K562 (cell line): ENCODE measurements around the gene OPCML. TPM values are rescaled to one million over a fixed set of nuclear protein-coding genes. Genes with fewer than 3 reads are reported as not detected.

Source experiments
- HINFP ChIP-seq: fragments of 450-650 bp; conservative IDR thresholded peaks from 2 replicates; pipeline ENCODE4 v1.6.1; 2016; ENCODE audit warnings: missing genetic modification characterization, low read depth, mild to moderate bottlenecking, control low read depth, missing compliant biosample characterization
- ZBTB7A ChIP-seq: IDR thresholded peaks from 2 replicates; pipeline ENCODE4 v1.6.1; 2011; ENCODE audit warnings: low read depth, mild to moderate bottlenecking, low read length, moderate library complexity, borderline replicate concordance; ENCODE audit not compliant: control insufficient read depth
- ZC3H8 ChIP-seq: fragments of 450-650 bp; IDR thresholded peaks from 2 replicates; pipeline ENCODE4 v1.6.1; 2017
- ZNF253 ChIP-seq: fragments of 250-450 bp; sonication (Bioruptor Pico); conservative IDR thresholded peaks from 2 replicates; pipeline ENCODE4 v1.6.1; 2021; ENCODE audit warnings: mild to moderate bottlenecking
- polyA plus RNA-seq, 8 experiments: library from polyadenylated mRNA; depleted of rRNA in 4 of 8; stranded (reverse) in 5 of 8; unstranded in 3 of 8; fragments of >200 nt; fragmentation: Nextera tagmentation in 2 of 8; fragmentation: Illumina TruSeq in 1 of 8; extraction: Ambion mirVana in 2 of 8; extraction: Trizol in 1 of 8; gene quantifications; 2 replicates each; pipeline versions ENCODE4 v1.2.1 to v1.2.3, GENCODE V29; 2011 to 2014; ENCODE audit warnings: inconsistent platforms in 1 of 8, missing spikeins in 1 of 8
- total RNA-seq, 7 experiments: library from RNA; depleted of rRNA in 6 of 7; stranded (reverse); fragments of >200 nt in 6 of 7; fragmentation: Illumina TruSeq in 2 of 7; extraction: Trizol in 2 of 7; gene quantifications; 2 replicates each; pipeline versions ENCODE4 v1.2.1 to v1.2.3, GENCODE V29; 2011 to 2021; ENCODE audit warnings: low replicate concordance in 1 of 7
- TF ChIP-seq, protein P1 (sequence below): fragments of 450-650 bp; IDR thresholded peaks from 2 replicates; pipeline ENCODE4 v1.6.1; 2016; ENCODE audit warnings: mild to moderate bottlenecking, moderate library complexity
- TF ChIP-seq, protein P2 (sequence below): sonication (generic); formaldehyde crosslinking; IDR thresholded peaks from 2 replicates; pipeline ENCODE4 v1.8.1; 2023; ENCODE audit warnings: mild to moderate bottlenecking, missing genetic modification reagents

Gene OPCML
- total and polyA plus RNA-seq, 9 of the 15 experiments (the other 6 are each of a cell fraction or from before 2014, with no cell fraction given) = not detected

GRCh38 chr11:133504906-133505305, 27.4 kb downstream of the OPCML start (continued):
- TF ChIP-seq, protein P1, sequence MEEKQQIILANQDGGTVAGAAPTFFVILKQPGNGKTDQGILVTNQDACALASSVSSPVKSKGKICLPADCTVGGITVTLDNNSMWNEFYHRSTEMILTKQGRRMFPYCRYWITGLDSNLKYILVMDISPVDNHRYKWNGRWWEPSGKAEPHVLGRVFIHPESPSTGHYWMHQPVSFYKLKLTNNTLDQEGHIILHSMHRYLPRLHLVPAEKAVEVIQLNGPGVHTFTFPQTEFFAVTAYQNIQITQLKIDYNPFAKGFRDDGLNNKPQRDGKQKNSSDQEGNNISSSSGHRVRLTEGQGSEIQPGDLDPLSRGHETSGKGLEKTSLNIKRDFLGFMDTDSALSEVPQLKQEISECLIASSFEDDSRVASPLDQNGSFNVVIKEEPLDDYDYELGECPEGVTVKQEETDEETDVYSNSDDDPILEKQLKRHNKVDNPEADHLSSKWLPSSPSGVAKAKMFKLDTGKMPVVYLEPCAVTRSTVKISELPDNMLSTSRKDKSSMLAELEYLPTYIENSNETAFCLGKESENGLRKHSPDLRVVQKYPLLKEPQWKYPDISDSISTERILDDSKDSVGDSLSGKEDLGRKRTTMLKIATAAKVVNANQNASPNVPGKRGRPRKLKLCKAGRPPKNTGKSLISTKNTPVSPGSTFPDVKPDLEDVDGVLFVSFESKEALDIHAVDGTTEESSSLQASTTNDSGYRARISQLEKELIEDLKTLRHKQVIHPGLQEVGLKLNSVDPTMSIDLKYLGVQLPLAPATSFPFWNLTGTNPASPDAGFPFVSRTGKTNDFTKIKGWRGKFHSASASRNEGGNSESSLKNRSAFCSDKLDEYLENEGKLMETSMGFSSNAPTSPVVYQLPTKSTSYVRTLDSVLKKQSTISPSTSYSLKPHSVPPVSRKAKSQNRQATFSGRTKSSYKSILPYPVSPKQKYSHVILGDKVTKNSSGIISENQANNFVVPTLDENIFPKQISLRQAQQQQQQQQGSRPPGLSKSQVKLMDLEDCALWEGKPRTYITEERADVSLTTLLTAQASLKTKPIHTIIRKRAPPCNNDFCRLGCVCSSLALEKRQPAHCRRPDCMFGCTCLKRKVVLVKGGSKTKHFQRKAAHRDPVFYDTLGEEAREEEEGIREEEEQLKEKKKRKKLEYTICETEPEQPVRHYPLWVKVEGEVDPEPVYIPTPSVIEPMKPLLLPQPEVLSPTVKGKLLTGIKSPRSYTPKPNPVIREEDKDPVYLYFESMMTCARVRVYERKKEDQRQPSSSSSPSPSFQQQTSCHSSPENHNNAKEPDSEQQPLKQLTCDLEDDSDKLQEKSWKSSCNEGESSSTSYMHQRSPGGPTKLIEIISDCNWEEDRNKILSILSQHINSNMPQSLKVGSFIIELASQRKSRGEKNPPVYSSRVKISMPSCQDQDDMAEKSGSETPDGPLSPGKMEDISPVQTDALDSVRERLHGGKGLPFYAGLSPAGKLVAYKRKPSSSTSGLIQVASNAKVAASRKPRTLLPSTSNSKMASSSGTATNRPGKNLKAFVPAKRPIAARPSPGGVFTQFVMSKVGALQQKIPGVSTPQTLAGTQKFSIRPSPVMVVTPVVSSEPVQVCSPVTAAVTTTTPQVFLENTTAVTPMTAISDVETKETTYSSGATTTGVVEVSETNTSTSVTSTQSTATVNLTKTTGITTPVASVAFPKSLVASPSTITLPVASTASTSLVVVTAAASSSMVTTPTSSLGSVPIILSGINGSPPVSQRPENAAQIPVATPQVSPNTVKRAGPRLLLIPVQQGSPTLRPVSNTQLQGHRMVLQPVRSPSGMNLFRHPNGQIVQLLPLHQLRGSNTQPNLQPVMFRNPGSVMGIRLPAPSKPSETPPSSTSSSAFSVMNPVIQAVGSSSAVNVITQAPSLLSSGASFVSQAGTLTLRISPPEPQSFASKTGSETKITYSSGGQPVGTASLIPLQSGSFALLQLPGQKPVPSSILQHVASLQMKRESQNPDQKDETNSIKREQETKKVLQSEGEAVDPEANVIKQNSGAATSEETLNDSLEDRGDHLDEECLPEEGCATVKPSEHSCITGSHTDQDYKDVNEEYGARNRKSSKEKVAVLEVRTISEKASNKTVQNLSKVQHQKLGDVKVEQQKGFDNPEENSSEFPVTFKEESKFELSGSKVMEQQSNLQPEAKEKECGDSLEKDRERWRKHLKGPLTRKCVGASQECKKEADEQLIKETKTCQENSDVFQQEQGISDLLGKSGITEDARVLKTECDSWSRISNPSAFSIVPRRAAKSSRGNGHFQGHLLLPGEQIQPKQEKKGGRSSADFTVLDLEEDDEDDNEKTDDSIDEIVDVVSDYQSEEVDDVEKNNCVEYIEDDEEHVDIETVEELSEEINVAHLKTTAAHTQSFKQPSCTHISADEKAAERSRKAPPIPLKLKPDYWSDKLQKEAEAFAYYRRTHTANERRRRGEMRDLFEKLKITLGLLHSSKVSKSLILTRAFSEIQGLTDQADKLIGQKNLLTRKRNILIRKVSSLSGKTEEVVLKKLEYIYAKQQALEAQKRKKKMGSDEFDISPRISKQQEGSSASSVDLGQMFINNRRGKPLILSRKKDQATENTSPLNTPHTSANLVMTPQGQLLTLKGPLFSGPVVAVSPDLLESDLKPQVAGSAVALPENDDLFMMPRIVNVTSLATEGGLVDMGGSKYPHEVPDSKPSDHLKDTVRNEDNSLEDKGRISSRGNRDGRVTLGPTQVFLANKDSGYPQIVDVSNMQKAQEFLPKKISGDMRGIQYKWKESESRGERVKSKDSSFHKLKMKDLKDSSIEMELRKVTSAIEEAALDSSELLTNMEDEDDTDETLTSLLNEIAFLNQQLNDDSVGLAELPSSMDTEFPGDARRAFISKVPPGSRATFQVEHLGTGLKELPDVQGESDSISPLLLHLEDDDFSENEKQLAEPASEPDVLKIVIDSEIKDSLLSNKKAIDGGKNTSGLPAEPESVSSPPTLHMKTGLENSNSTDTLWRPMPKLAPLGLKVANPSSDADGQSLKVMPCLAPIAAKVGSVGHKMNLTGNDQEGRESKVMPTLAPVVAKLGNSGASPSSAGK = no peak
- TF ChIP-seq, protein P2, sequence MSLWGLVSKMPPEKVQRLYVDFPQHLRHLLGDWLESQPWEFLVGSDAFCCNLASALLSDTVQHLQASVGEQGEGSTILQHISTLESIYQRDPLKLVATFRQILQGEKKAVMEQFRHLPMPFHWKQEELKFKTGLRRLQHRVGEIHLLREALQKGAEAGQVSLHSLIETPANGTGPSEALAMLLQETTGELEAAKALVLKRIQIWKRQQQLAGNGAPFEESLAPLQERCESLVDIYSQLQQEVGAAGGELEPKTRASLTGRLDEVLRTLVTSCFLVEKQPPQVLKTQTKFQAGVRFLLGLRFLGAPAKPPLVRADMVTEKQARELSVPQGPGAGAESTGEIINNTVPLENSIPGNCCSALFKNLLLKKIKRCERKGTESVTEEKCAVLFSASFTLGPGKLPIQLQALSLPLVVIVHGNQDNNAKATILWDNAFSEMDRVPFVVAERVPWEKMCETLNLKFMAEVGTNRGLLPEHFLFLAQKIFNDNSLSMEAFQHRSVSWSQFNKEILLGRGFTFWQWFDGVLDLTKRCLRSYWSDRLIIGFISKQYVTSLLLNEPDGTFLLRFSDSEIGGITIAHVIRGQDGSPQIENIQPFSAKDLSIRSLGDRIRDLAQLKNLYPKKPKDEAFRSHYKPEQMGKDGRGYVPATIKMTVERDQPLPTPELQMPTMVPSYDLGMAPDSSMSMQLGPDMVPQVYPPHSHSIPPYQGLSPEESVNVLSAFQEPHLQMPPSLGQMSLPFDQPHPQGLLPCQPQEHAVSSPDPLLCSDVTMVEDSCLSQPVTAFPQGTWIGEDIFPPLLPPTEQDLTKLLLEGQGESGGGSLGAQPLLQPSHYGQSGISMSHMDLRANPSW (CRISPR knock-in tag) = no peak
- no peak for TF ChIP-seq ZNF253 (CRISPR knock-in tag)
- TF ChIP-seq ZC3H8 = no peak
- no peak for TF ChIP-seq HINFP (tag)
- TF ChIP-seq ZBTB7A = no peak
